Gastrocnemius medialis (tissue), 4 donors: Measurements from ENCODE around the gene HMGCS2. TPM values are rescaled to one million over a fixed set of nuclear protein-coding genes. Genes with fewer than 3 reads are reported as not detected.

Experiments
- ATAC-seq, 2 donors: fragments of 150-250 bp; one replicate each; pipeline ENCODE4 v1.9.1; 2016
- DNase-seq, 2 donors: peaks; one replicate each; pipeline ENCODE4 v3.0.0-alpha.2; 2019
- H3K27ac ChIP-seq, 4 donors: fragments of 200-600 bp; sonication (generic); 1 replicate in 1 of 4; 2 replicates in 3 of 4; pipeline ENCODE4 v1.5.1; 2016 to 2018; ENCODE audit warnings: mild to moderate bottlenecking in 2 of 4, moderate library complexity in 1 of 4
- H3K27me3 ChIP-seq, 3 donors: fragments of 200-600 bp; sonication (generic) in 2 of 3; 1 replicate in 1 of 3; 2 replicates in 2 of 3; pipeline versions ENCODE4 v1.5.1 to v1.6.0; 2016 to 2019; ENCODE audit warnings: mild to moderate bottlenecking in 1 of 3, moderate library complexity in 1 of 3
- H3K36me3 ChIP-seq, 2 donors: fragments of 200-600 bp; sonication (generic) in 1 of 2; one replicate each; pipeline ENCODE4 v1.5.1; 2017 to 2018
- H3K4me1 ChIP-seq, 2 donors: fragments of 200-600 bp; sonication (generic) in 1 of 2; one replicate each; pipeline ENCODE4 v1.5.1; 2016 to 2017; ENCODE audit warnings: mild to moderate bottlenecking in 2 of 2
- H3K4me3 ChIP-seq, 4 donors: fragments of 200-600 bp; sonication (generic) in 3 of 4; 1 replicate in 1 of 4; 2 replicates in 3 of 4; pipeline ENCODE4 v1.5.1; 2016 to 2019; ENCODE audit warnings: mild to moderate bottlenecking in 2 of 4
- H3K9me3 ChIP-seq, 3 donors: fragments of 200-600 bp; sonication (generic) in 2 of 3; 1 replicate in 1 of 3; 2 replicates in 2 of 3; pipeline ENCODE4 v1.5.1; 2016 to 2019
- CTCF ChIP-seq, 5 experiments: fragments of 450-650 bp in 3 of 5; fragments of 200-600 bp in 2 of 5; sonication (generic) in 2 of 5; IDR thresholded peaks in 4 of 5; conservative IDR thresholded peaks in 1 of 5; 1 replicate in 4 of 5; 2 replicates in 1 of 5; pipeline ENCODE4 v1.5.1; 2016 to 2019; ENCODE audit warnings: antibody characterized with exemption in 5 of 5, mild to moderate bottlenecking in 3 of 5, moderate library complexity in 3 of 5
- POLR2A ChIP-seq, 2 donors: fragments of 450-650 bp; IDR thresholded peaks; one replicate each; pipeline ENCODE4 v1.6.1; 2017; ENCODE audit warnings: antibody characterized with exemption in 2 of 2, mild to moderate bottlenecking in 2 of 2, moderate library complexity in 2 of 2
- in situ Hi-C, 4 donors: fragments of 200-750 bp; cut with MboI; loops; one replicate each; pipeline versions ENCODE4 v1.15.0 to v1.8.0; 2017; ENCODE audit warnings: low sequenced_read_pairs in 4 of 4
- intact Hi-C: fragments of 100-400 bp; cut with DNase I; formaldehyde crosslinking; loops from one replicate; pipeline ENCODE4 v1.15.1; 2023; ENCODE audit warnings: low total_unique reads
- total RNA-seq, 4 donors: library from RNA; depleted of rRNA; stranded (reverse); fragments of >200 nt; gene quantifications; one replicate each; pipeline versions ENCODE4 v1.1.0 to v1.2.3, GENCODE V29; 2016

HMGCS2 gene
- total RNA-seq, 4 donors from 2014 or later: 1.2 to 9.2 (median 2.2) TPM; not detected in 1

DNA sequence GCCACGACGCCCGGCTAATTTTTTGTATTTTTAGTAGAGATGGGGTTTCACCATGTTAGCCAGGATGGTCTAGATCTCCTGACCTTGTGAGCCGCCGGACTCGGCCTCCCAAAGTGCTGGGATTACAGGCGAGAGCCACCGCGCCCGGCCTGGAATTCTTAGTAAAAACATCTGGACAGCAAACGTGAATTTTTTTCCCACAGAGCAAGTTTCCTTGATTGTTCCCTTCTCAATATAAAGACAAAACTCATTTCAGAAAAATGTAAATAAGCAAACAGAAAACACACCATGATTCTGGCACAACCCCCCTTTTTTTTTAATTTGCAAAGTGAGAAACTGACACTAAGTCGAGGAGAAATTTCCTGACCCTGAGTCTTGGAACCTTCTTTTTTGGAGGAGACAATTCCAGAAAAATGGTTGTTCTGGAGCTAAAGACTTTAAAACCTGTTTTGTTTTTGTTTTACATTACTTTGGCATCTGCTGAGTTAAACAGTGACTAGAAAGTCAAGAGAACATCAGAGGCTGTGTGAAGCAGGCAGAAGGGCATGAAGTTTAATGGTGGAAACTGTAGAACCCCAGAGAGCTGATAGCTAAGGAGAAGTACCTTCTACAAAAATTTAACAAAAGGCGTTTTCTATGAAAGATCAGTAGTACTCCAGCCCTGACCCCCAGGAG is 10.3 kb upstream of the HMGCS2 start:
- TF ChIP-seq POLR2A (IDR thresholded peaks at IDR 0.05) (no peak), CTCF (IDR thresholded peaks at IDR 0.05 in 4 of 5, conservative IDR thresholded peaks at IDR 0.05 in 1 of 5) (no peak)
- Histone ChIP-seq H3K4me3 (no peak overlapping the region), H3K9me3 (no peaks in the 10 kb centered on the region), H3K36me3 (no peaks in the 10 kb centered on the region), H3K27ac (no peak overlapping the region), H3K4me1 (peaks cover 0 to 4% of the 10 kb centered on the region in 2 donors), H3K27me3 (no peaks in the 10 kb centered on the region)
- no peak for ATAC-seq
- intact Hi-C loops (no loop called here), in situ Hi-C loops (no loop called here)
- no peak for DNase-seq

- Histone ChIP-seq H3K27ac (no peak overlapping the region), H3K36me3 (no peaks in the 10 kb centered on the region), H3K4me3 (no peak overlapping the region), H3K27me3 (no peaks in the 10 kb centered on the region), H3K9me3 (no peaks in the 10 kb centered on the region), H3K4me1 (peaks cover 4 to 9% of the 10 kb centered on the region in 2 donors)
- in situ Hi-C loops: no loop called here
- intact Hi-C loops: no loop called here
- ATAC-seq (no peak), DNase-seq (no peak)
- no peak for TF ChIP-seq POLR2A (IDR thresholded peaks at IDR 0.05)
- no peak for TF ChIP-seq CTCF (IDR thresholded peaks at IDR 0.05 in 4 of 5, conservative IDR thresholded peaks at IDR 0.05 in 1 of 5)
Observed at GRCh38 chr1:119778359-119778758, 9.7 kb upstream of the HMGCS2 start.

- intact Hi-C loops (no loop called here), in situ Hi-C loops (no loop called here)
- H3K27ac ChIP-seq: no peak overlapping the region
- H3K4me3 ChIP-seq: no peak overlapping the region
- no peaks in the 10 kb centered on the region for H3K9me3 ChIP-seq
- TF ChIP-seq POLR2A (IDR thresholded peaks at IDR 0.05) (no peak), CTCF (IDR thresholded peaks at IDR 0.05 in 4 of 5, conservative IDR thresholded peaks at IDR 0.05 in 1 of 5) (no peak)
- H3K36me3 ChIP-seq: no peaks in the 10 kb centered on the region
- no peaks in the 10 kb centered on the region for H3K27me3 ChIP-seq
- peaks cover 5 to 9% of the 10 kb centered on the region in 2 donors for H3K4me1 ChIP-seq
- DNase-seq (no peak), ATAC-seq (no peak)
Observed at GRCh38 chr1:119774746-119775490, 6.2 kb upstream of the HMGCS2 start.

- H3K9me3 ChIP-seq: no peaks in the 10 kb centered on the region
- no peaks in the 10 kb centered on the region for H3K36me3 ChIP-seq
- TF ChIP-seq POLR2A (IDR thresholded peaks at IDR 0.05) (no peak), CTCF (IDR thresholded peaks at IDR 0.05 in 4 of 5, conservative IDR thresholded peaks at IDR 0.05 in 1 of 5) (no peak)
- no peak for DNase-seq
- H3K4me3 ChIP-seq: no peak overlapping the region
- peaks cover 5 to 9% of the 10 kb centered on the region in 2 donors for H3K4me1 ChIP-seq
- in situ Hi-C loops (no loop called here), intact Hi-C loops (no loop called here)
- no peak overlapping the region for H3K27ac ChIP-seq
- H3K27me3 ChIP-seq: no peaks in the 10 kb centered on the region
- no peak for ATAC-seq
Observed at GRCh38 chr1:119773711-119774241, 5.1 kb upstream of the HMGCS2 start.
